CD14-positive monocyte (primary cell): ENCODE data around the gene RPTOR. TPM values are rescaled to one million over a fixed set of nuclear protein-coding genes. Genes with fewer than 3 reads are reported as not detected.

Source experiments
- DNase-seq, 3 donors: peaks; one replicate each; pipeline ENCODE4 v3.0.0-alpha.2; 2011 to 2022
- H2AFZ ChIP-seq: 2 replicates; pipeline ENCODE4 v1.6.0; 2012; ENCODE audit warnings: mild to moderate bottlenecking, low read depth, low read length, inconsistent platforms; ENCODE audit not compliant: insufficient read depth, poor library complexity, severe bottlenecking
- H3K27ac ChIP-seq, 2 donors: 1 replicate in 1 of 2; 2 replicates in 1 of 2; pipeline ENCODE4 v1.5.1; 2012 to 2013; ENCODE audit warnings: low read length in 2 of 2, control low read depth in 1 of 2, inconsistent platforms in 1 of 2, low read depth in 1 of 2, mild to moderate bottlenecking in 1 of 2
- H3K27me3 ChIP-seq, 2 donors: one replicate each; pipeline versions ENCODE4 v1.6.0 to v1.6.1; 2011 to 2013; ENCODE audit warnings: low read length in 2 of 2; ENCODE audit not compliant: control insufficient read depth in 2 of 2, insufficient read depth in 2 of 2
- H3K36me3 ChIP-seq, 2 donors: replicated peaks in 1 of 2; 1 replicate in 1 of 2; 2 replicates in 1 of 2; pipeline versions ENCODE4 v1.5.1 to v1.6.1; 2012 to 2013; ENCODE audit warnings: low read length in 2 of 2, control low read depth in 1 of 2, inconsistent platforms in 1 of 2, mild to moderate bottlenecking in 1 of 2; ENCODE audit not compliant: insufficient read depth in 2 of 2, control insufficient read depth in 1 of 2
- H3K4me1 ChIP-seq, 2 donors: 1 replicate in 1 of 2; 2 replicates in 1 of 2; pipeline versions ENCODE4 v1.5.1 to v1.6.1; 2012 to 2013; ENCODE audit warnings: low read length in 2 of 2, control low read depth in 1 of 2, inconsistent platforms in 1 of 2, mild to moderate bottlenecking in 1 of 2, moderate library complexity in 1 of 2; ENCODE audit not compliant: insufficient read depth in 2 of 2, control insufficient read depth in 1 of 2
- H3K4me2 ChIP-seq: replicated peaks from 2 replicates; pipeline ENCODE3; 2012; ENCODE audit warnings: low read length, moderate library complexity, mild to moderate bottlenecking; ENCODE audit not compliant: poor library complexity, severe bottlenecking; ENCODE audit errors: extremely low read depth
- H3K4me3 ChIP-seq, 3 experiments: fragments of 200-600 bp in 1 of 3; sonication (generic) in 1 of 3; replicated peaks in 1 of 3; 1 replicate in 2 of 3; 2 replicates in 1 of 3; pipeline ENCODE4 v1.5.1; 2011 to 2013; ENCODE audit warnings: low read length in 3 of 3, mild to moderate bottlenecking in 3 of 3, control low read depth in 2 of 3, low read depth in 2 of 3, inconsistent platforms in 1 of 3, moderate library complexity in 1 of 3
- H3K79me2 ChIP-seq: 2 replicates; pipeline ENCODE4 v1.6.0; 2012; ENCODE audit warnings: mild to moderate bottlenecking, control low read depth, inconsistent platforms, low read length, moderate library complexity; ENCODE audit not compliant: insufficient read depth
- H3K9ac ChIP-seq: 2 replicates; pipeline ENCODE4 v1.6.0; 2017; ENCODE audit warnings: low read length, mild to moderate bottlenecking; ENCODE audit not compliant: insufficient read depth, poor library complexity, severe bottlenecking
- H3K9me3 ChIP-seq, 2 donors: replicated peaks in 1 of 2; 1 replicate in 1 of 2; 2 replicates in 1 of 2; pipeline versions ENCODE4 v1.5.1 to v1.6.1; 2012 to 2013; ENCODE audit warnings: low read length in 2 of 2, control low read depth in 1 of 2; ENCODE audit not compliant: control insufficient read depth in 1 of 2, insufficient read depth in 1 of 2
- H4K20me1 ChIP-seq: 2 replicates; pipeline ENCODE4 v1.6.0; 2012; ENCODE audit warnings: mild to moderate bottlenecking, low read length, control low read depth, moderate library complexity; ENCODE audit not compliant: insufficient read depth
- H3K27ac Mint-ChIP-seq, 7 donors: one replicate each; pipeline ENCODE4 v1.8.0; 2020; ENCODE audit warnings: mild to moderate bottlenecking in 7 of 7, mixed read lengths in 7 of 7, moderate library complexity in 6 of 7, inconsistent platforms in 2 of 7
- H3K27me3 Mint-ChIP-seq, 3 donors: one replicate each; pipeline ENCODE4 v1.8.0; 2021 to 2022; ENCODE audit warnings: low read depth in 3 of 3, mild to moderate bottlenecking in 3 of 3, mixed read lengths in 3 of 3, moderate library complexity in 3 of 3, inconsistent platforms in 1 of 3
- H3K36me3 Mint-ChIP-seq, 2 donors: one replicate each; pipeline ENCODE4 v1.8.0; 2020; ENCODE audit warnings: mixed read lengths in 2 of 2, inconsistent platforms in 1 of 2, mild to moderate bottlenecking in 1 of 2
- H3K4me1 Mint-ChIP-seq: one replicate; pipeline ENCODE4 v1.8.0; 2020; ENCODE audit warnings: mild to moderate bottlenecking, mixed read lengths
- H3K4me3 Mint-ChIP-seq, 2 donors: one replicate each; pipeline ENCODE4 v1.8.0; 2020; ENCODE audit warnings: mild to moderate bottlenecking in 2 of 2, mixed read lengths in 2 of 2, moderate library complexity in 1 of 2
- H3K9me3 Mint-ChIP-seq, 7 donors: one replicate each; pipeline ENCODE4 v1.8.0; 2020 to 2022; ENCODE audit warnings: mixed read lengths in 7 of 7, mild to moderate bottlenecking in 6 of 7, moderate library complexity in 6 of 7, inconsistent platforms in 2 of 7
- CTCF ChIP-seq: fragments of 200-600 bp; IDR thresholded peaks from one replicate; pipeline ENCODE4 v1.8.0; 2022; ENCODE audit warnings: antibody characterized with exemption, mild to moderate bottlenecking
- WGBS: methylation state at CpG from one replicate; pipeline ENCODE4 v1.1.5; 2013; ENCODE audit warnings: missing lambda C conversion rate; ENCODE audit not compliant: insufficient coverage; 5-methylcytosine and 5-hydroxymethylcytosine counted together
- intact Hi-C, 2 donors: fragments of 100-400 bp; cut with micrococcal nuclease; formaldehyde crosslinking; loops; one replicate each; pipeline versions ENCODE4 v1.15.0 to v1.15.1; 2023
- polyA plus RNA-seq, 3 donors: library from polyadenylated mRNA; depleted of rRNA in 1 of 3; unstranded in 2 of 3; stranded (reverse) in 1 of 3; fragments of 300-500 nt in 2 of 3; fragments of >200 nt in 1 of 3; fragmentation: Illumina TruSeq in 2 of 3; gene quantifications; 1 replicate in 2 of 3; 2 replicates in 1 of 3; pipeline ENCODE4 v1.2.3, GENCODE V29; 2012 to 2021

The RPTOR gene
- polyA plus RNA-seq, 3 donors = 1.1 to 8.7 (median 2.6) TPM

GRCh38 chr17:80853076-80853475 is 308.4 kb downstream of the RPTOR start:
- H3K9me3 Mint-ChIP-seq = no peaks in the 10 kb centered on the region
- no peak overlapping the region for H3K4me2 ChIP-seq
- no peak overlapping the region for H3K9ac ChIP-seq
- no peaks in the 10 kb centered on the region for H3K79me2 ChIP-seq
- no peaks in the 10 kb centered on the region for H3K9me3 ChIP-seq
- H3K36me3 Mint-ChIP-seq = peaks cover 51 to 58% of the 10 kb centered on the region in 2 donors
- H2AFZ ChIP-seq = no peak overlapping the region
- no peak for DNase-seq
- H4K20me1 ChIP-seq = no peaks in the 10 kb centered on the region
- H3K36me3 ChIP-seq = peaks cover 6 to 38% of the 10 kb centered on the region in 2 donors
- H3K4me3 Mint-ChIP-seq = no peak overlapping the region
- 80% methylated on average over 12 of the region's 16 CpGs for WGBS
- no peak overlapping the region for H3K4me3 ChIP-seq
- intact Hi-C loops = no loop called here
- peak overlapping the region in 5 of 7 donors; percentile 36 to 87 (median 75) for H3K27ac Mint-ChIP-seq
- H3K4me1 ChIP-seq = peaks cover 11 to 15% of the 10 kb centered on the region in 2 donors
- no peaks in the 10 kb centered on the region for H3K27me3 ChIP-seq
- no peak overlapping the region for H3K27ac ChIP-seq
- no peak for TF ChIP-seq CTCF
- H3K27me3 Mint-ChIP-seq = peaks cover 0 to 2% (median 0%) of the 10 kb centered on the region in 3 donors
- peaks cover 20% of the 10 kb centered on the region for H3K4me1 Mint-ChIP-seq

DNA sequence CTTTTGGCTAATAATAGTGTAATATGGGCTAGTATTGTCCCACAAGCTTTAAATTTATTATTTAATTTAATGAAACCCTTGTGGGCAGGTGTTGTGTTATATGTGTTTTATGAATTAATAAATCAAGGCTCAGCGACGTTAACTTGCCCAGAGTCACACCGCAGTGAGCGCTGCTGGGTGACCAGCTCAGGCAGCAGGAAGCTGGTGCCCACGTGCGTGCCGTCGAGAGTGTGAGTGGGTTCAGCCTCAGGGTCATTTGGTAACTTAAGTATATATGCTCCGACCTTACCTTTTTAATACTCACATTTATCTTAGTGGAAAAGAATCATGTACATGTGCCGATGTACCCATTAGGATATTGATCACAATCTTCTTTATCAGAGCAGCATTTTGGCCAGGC is 309.6 kb downstream of the RPTOR start:
- H3K27me3 ChIP-seq = no peaks in the 10 kb centered on the region
- Mint-ChIP-seq H3K36me3 (peaks cover 54 to 62% of the 10 kb centered on the region in 2 donors), H3K9me3 (no peaks in the 10 kb centered on the region), H3K4me3 (no peak overlapping the region), H3K27me3 (peaks cover 0 to 2% (median 0%) of the 10 kb centered on the region in 3 donors), H3K27ac (peak overlapping the region in 1 of 7 donors; percentile 20), H3K4me1 (peaks cover 20% of the 10 kb centered on the region)
- peaks cover 6 to 27% of the 10 kb centered on the region in 2 donors for H3K36me3 ChIP-seq
- H3K9me3 ChIP-seq = no peaks in the 10 kb centered on the region
- DNase-seq = no peak
- no peak overlapping the region for H3K9ac ChIP-seq
- no peak overlapping the region for H3K4me3 ChIP-seq
- H3K79me2 ChIP-seq = no peaks in the 10 kb centered on the region
- TF ChIP-seq CTCF = no peak
- H3K27ac ChIP-seq = no peak overlapping the region
- H4K20me1 ChIP-seq = no peaks in the 10 kb centered on the region
- intact Hi-C loops = no loop called here
- 94% methylated on average over 9 of the region's 10 CpGs for WGBS
- no peak overlapping the region for H2AFZ ChIP-seq
- H3K4me1 ChIP-seq = peaks cover 11 to 15% of the 10 kb centered on the region in 2 donors
- no peak overlapping the region for H3K4me2 ChIP-seq
